Measurements from ENCODE around the gene CRLF1. TPM values are rescaled to one million over a fixed set of nuclear protein-coding genes. Genes with fewer than 3 reads are reported as not detected.
A peak's percentile ranks its signal among the peaks of the same experiment; 100 is the strongest.

CRLF1 gene
- 35.7 TPM for total RNA-seq
- long read RNA-seq, transcript CRLF1-201 (9 exons, 1,792 nt) = major isoform, 15 of 30 reads
- long read RNA-seq, partial matches to known transcripts = 5 of 30 reads
- long read RNA-seq, other reads (novel, unspliced or antisense) = 10 of 30 reads

DNA sequence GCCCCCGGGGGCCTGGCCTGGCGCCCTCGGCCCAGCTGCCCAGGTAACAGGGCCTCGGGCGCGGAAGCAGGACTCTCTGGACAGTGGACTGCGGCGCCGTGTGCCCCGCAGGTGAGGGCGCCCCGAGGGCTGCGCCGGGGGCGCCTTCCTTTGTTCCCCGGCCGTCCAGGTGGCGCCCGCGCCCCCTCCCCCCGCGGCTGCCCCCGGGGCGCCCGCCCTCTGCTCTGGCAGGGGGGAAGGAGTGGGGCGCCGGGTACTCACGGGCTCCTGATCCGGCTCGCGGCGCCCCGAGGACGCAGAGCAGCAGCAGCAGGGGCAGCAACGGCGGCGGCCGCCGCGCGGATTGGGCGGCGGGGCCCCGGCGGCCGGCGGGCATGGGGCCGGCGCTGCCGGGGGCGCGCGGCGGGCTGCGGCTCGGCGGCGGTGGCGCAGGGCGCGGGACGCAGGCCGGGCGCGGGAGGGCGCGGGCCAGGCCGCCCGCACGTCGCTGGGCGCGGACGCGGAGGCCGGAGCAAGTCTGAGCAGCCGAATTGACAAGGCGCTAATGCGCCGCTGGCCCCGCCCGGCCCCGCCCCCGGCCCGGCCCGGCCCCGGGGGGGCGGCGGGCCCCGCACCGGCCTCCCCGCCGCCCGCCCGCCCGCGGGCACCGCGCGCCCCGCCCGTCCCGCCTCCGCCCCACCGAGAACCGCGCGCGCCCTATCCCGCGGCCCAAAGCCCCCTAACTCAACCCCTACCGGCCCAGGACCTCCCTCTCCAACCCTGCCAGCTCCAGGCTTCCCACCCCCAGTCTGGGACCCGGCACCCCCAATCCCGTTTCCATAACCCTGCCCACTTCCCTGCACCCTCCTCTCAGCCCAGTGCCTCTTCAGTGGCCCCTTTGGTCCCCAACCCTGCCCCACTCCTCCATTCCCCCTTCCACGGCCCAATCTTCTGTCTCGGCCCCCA lies at the start of gene CRLF1:
TSS of gene CRLF1 (minus strand) at position 519 of the 945 bp plus-strand sequence. CDS start at position 376, 143 bp downstream.
- intact Hi-C loops (cut with DNase I) = no loop called here
- ATAC-seq = peak; percentile 7
- peak; percentile 16 for DNase-seq (ENCODE audit: missing footprints)

DNA sequence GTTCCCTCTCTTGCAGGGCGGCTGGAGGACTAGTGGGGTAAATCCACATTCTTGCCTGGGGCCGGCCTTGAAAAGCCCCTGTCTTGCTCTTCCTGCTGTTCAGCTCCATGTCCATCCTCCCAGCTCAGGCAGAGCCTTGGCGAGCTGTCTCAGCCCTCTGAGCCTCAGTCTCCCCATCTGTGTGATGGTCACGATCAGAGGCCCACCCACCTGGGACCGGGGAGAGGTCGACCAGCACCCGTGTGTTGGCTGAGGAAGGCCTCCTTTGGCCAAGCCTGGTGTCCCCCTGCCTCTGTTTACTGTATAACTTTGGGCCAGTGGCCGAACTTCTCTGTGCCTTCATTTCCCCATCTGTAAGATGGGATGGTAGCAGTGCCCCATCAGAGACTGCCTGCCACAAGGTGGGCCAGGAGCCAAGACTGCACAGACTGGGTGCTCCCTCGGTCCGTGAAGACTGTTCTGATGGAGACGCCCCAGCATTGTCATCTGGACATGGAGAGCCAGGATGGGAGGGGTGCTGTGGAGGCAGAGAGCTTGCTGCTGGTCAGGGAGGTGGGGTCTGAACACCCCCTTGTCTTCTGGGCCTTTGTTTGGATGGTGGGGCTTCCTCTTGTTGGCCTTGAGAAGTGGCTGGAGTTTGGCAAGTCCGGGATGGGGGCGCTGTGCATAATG lies 48.7 kb upstream of the CRLF1 start:
- ATAC-seq = no peak
- intact Hi-C loops (cut with DNase I) = no loop called here
- no peak for DNase-seq (ENCODE audit: missing footprints)

DNA sequence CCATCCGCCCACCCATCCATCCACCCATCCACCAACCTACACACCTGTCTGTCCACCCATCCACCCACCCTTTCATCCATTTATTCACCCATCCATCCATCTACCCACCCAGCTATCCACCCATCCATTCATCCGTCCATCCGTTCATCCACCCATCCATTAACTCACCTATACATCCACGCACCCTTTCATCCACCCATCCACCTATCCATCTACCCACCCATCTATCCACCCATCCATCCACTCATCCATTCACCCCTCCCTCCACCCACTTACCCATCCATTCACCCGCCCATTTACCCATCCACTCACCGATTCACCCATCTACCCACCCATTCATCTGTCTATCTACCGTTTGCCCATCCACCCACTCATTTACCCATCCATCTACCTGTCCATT lies 47.9 kb upstream of the CRLF1 start:
- ATAC-seq (no peak), DNase-seq (ENCODE audit: missing footprints) (no peak)
- intact Hi-C loops (cut with DNase I) = no loop called here

- intact Hi-C loops (cut with DNase I) = no loop called here
- DNase-seq (ENCODE audit: missing footprints) = no peak
Observed at GRCh38 chr19:18653853-18654252, 47.3 kb upstream of the CRLF1 start.

GRCh38 chr19:18651733-18652132 lies 45.1 kb upstream of the CRLF1 start:
- ATAC-seq = no peak
- intact Hi-C loops (cut with DNase I) = no loop called here
- DNase-seq (ENCODE audit: missing footprints) = no peak

More at GRCh38 chr19:18653853-18654252, 47.3 kb upstream of the CRLF1 start:
- no peak for ATAC-seq

- intact Hi-C loops (cut with DNase I) = no loop called here
- no peak for ATAC-seq
Observed at GRCh38 chr19:18651300-18651699, 44.7 kb upstream of the CRLF1 start.

GRCh38 chr19:18650468-18651041 lies 44.0 kb upstream of the CRLF1 start:
- ATAC-seq (peak; percentile 72), DNase-seq (ENCODE audit: missing footprints) (peak; percentile 86)
- intact Hi-C loops (cut with DNase I) = no loop called here

More at GRCh38 chr19:18651300-18651699, 44.7 kb upstream of the CRLF1 start:
- DNase-seq (ENCODE audit: missing footprints) = no peak

DNA sequence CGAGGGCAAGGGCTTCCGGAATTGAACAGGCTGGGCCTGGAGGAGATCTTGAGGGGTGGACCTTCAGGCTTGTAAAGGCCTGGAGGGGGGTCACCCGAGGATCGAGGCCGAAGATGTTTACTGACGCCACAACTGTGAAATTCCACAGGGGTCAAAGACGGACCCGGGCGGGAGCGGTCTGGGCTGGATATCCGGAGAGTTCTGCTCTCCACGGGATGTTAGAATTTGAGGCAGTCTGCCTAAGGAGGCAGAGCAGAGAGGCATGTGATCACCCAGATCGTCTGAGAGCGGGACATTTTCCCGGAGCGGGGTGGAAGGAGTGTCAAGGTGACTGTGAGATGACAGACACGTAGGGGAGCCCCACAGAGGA lies 43.4 kb upstream of the CRLF1 start:
- peak; percentile 76 for DNase-seq (ENCODE audit: missing footprints)

GRCh38 chr19:18649371-18650020 lies 42.9 kb upstream of the CRLF1 start:
- ATAC-seq = peak; percentile 79
- intact Hi-C loops (cut with DNase I) = no loop called here
- peak; percentile 90 for DNase-seq (ENCODE audit: missing footprints)

More for the DNA sequence above, 43.4 kb upstream of the CRLF1 start:
- intact Hi-C loops (cut with DNase I) = no loop called here
- peak; percentile 66 for ATAC-seq

DNA sequence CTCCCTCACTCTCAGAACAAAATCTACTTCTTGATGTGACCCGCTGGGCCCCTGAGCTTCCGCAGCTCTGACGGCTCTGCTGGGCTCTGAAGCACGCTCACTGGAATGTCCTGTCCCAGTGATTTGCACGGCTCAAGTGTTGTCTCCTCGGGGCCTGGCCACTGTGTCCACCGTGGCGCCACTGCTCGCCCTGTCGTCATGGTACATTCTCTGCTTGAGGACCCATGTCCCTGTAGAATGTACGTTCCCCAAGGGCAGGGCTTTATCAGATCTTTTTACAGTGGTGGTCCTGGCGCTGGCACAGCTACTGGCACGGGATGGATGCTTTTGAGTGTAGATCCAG lies 42.3 kb upstream of the CRLF1 start:
- intact Hi-C loops (cut with DNase I) = no loop called here
- DNase-seq (ENCODE audit: missing footprints) (no peak), ATAC-seq (no peak)

GRCh38 chr19:18647807-18648206 lies 41.2 kb upstream of the CRLF1 start:
- intact Hi-C loops (cut with DNase I) = no loop called here
- ATAC-seq (no peak), DNase-seq (ENCODE audit: missing footprints) (no peak)

DNA sequence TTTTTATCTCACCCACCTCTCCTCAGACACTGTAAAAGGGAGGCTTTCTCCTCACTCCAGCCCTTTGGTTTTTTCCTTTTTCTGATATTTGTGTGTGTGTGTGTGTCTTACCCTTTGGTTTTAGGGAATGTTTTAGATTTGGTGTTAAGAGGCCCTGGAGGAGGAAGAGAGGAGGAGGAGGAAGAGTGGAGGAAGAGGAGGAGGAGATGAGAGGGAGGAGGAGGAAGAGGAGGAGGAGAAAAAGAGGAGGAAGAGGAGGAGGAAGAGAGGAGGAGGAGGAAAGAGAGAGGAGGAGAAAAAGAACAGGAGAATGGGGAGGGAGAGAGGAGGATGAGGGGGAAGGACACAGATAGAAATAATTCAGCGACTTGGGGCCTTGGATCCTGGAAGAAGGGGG lies 40.8 kb upstream of the CRLF1 start:
- ATAC-seq = no peak
- DNase-seq (ENCODE audit: missing footprints) = no peak
- intact Hi-C loops (cut with DNase I) = no loop called here

- intact Hi-C loops (cut with DNase I) = no loop called here
- DNase-seq (ENCODE audit: missing footprints) (no peak), ATAC-seq (no peak)
Observed at GRCh38 chr19:18646535-18647370, 40.2 kb upstream of the CRLF1 start.

GRCh38 chr19:18645035-18645511 lies 38.5 kb upstream of the CRLF1 start:
- ATAC-seq = no peak
- DNase-seq (ENCODE audit: missing footprints) = no peak
- intact Hi-C loops (cut with DNase I) = no loop called here

DNA sequence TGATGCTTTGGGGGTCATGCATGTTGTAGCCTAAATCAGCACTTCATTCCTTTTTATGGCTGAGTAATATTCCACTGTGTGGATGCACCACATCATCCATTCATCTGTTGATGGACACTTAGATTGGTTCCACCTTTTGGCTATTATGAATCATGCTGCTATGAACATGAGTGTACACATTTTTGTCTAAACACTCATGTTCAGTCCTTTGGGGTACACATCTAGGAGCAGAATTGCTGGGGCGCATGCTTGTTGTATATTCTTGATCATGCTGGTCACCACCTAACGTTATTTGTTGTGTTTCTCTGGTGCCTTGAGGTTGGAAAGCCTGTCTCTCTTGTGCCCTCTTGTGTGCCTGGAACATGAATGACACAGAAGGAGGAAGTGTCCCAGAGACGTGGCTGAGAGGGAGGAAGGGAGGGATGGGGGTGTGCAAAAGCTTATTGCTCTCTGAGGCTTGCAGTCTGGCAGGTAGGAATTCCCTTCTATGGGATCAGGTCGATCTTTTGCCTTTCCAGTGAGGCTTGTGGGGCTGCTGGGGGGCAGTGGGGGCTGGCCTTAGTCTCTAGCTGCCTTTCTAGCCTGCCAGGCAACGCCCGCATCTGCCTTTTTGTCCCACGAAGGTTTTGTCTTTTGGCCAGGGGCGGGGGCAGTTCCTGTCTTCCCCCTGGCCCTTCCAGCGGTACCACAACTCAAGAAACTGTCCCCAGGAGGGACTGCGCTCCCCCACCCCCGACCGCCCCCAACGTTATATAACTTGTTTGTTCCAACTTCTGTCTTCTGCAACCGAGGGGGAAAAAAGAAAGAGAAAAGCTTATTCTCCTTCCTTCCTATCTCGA lies 37.8 kb upstream of the CRLF1 start:
- ATAC-seq (peak; percentile 37), DNase-seq (ENCODE audit: missing footprints) (no peak)
- intact Hi-C loops (cut with DNase I) = no loop called here

DNA sequence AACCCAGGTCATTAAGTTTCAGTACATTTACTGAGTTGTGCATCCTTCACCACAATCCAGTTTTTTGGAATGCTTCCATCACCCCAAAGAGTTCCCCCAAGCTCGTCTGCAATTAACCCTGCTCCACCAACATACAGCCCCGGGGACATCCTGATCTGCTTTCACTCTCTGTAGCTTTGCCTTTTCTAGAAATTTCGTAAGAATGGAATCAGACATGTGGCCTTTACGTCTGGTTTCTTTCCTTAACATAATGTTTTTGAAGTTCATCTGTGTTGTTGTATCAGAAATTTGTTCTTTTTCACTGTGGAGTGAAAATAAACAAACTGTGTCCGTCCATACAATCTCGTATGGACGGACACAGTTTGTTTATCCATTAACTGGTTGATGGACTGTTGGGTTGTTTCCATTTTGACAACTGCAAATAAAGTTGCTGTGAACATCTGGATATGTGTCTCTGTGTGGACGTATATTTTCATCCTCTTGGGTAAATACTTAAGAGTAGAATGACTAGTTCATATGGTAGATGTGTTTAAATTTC lies 33.2 kb upstream of the CRLF1 start:
- ATAC-seq (no peak), DNase-seq (ENCODE audit: missing footprints) (no peak)
- intact Hi-C loops (cut with DNase I) = no loop called here

Data from Right ventricle myocardium inferior (tissue), 1 donor.